Stomach (tissue), 4 donors: Measurements from ENCODE around the gene WDR86.

Source experiments
- CTCF ChIP-seq, 7 experiments: fragments of 450-650 bp in 4 of 7; fragments of 200-600 bp in 3 of 7; sonication (generic) in 3 of 7; IDR thresholded peaks; one replicate each; pipeline ENCODE4 v1.5.1; 2016 to 2019; ENCODE audit warnings: antibody characterized with exemption in 7 of 7, control low read depth in 2 of 7, mild to moderate bottlenecking in 1 of 7
- EP300 ChIP-seq: sonication (generic); formaldehyde crosslinking; IDR thresholded peaks from one replicate; pipeline ENCODE4 v1.6.1; 2017; ENCODE audit warnings: antibody characterized with exemption
- POLR2A ChIP-seq, 4 donors: fragments of 450-650 bp; IDR thresholded peaks; one replicate each; pipeline ENCODE4 v1.6.1; 2016; ENCODE audit warnings: antibody characterized with exemption in 4 of 4, control low read depth in 2 of 4, mild to moderate bottlenecking in 1 of 4, moderate library complexity in 1 of 4
- POLR2AphosphoS5 ChIP-seq, 3 donors: sonication (generic); formaldehyde crosslinking; IDR thresholded peaks; one replicate each; pipeline ENCODE4 v1.6.1; 2016; ENCODE audit warnings: antibody characterized with exemption in 3 of 3

- TF ChIP-seq CTCF (IDR thresholded peaks at IDR 0.05) (no peak), POLR2A (IDR thresholded peaks at IDR 0.05) (no peak), POLR2AphosphoS5 (IDR thresholded peaks at IDR 0.05) (no peak), EP300 (no peak)
These were observed 38.6 kb downstream of the WDR86 start for GRCh38 chr7:151371266-151371665.
